Stimulated activated CD4-positive, alpha-beta T cell treated with anti-CD3 and anti-CD28 coated beads, Interleukin-4, amount 100 ng/mL, for 1 hour (primary cell): Measurements from ENCODE around the gene SOX13.

ENCODE experiments used
- DNase-seq: peaks from one replicate; pipeline ENCODE4 v3.0.0-alpha.2; 2020

The SOX13 gene

GRCh38 chr1:204132718-204133117, 59.8 kb downstream of the SOX13 start:
- no peak for DNase-seq

- DNase-seq, result no peak
Measured at GRCh38 chr1:204134103-204134502, 61.2 kb downstream of the SOX13 start.

GRCh38 chr1:204136814-204137213, 63.9 kb downstream of the SOX13 start:
- DNase-seq, result no peak

- DNase-seq, result no peak
Measured at GRCh38 chr1:204139088-204139487, 66.2 kb downstream of the SOX13 start.

GRCh38 chr1:204139952-204140351, 67.0 kb downstream of the SOX13 start:
- DNase-seq, result no peak

- no peak for DNase-seq
Measured at GRCh38 chr1:204141131-204141530, 68.2 kb downstream of the SOX13 start.

GRCh38 chr1:204142032-204142974, 69.4 kb downstream of the SOX13 start:
- no peak for DNase-seq

GRCh38 chr1:204143276-204144041, 70.5 kb downstream of the SOX13 start:
- DNase-seq, result no peak

GRCh38 chr1:204145033-204145504, 72.2 kb downstream of the SOX13 start:
- DNase-seq, result no peak

GRCh38 chr1:204146309-204146708, 73.4 kb downstream of the SOX13 start:
- DNase-seq, result no peak

GRCh38 chr1:204146965-204147364, 74.0 kb downstream of the SOX13 start:
- no peak for DNase-seq

GRCh38 chr1:204147406-204148383, 74.8 kb downstream of the SOX13 start:
- DNase-seq, result no peak

GRCh38 chr1:204149107-204149506, 76.2 kb downstream of the SOX13 start:
- DNase-seq, result no peak

GRCh38 chr1:204149635-204150565, 77.0 kb downstream of the SOX13 start:
- DNase-seq, result no peak

- no peak for DNase-seq
Measured at GRCh38 chr1:204150702-204151551, 78.0 kb downstream of the SOX13 start.

GRCh38 chr1:204151552-204152309, 78.8 kb downstream of the SOX13 start, which contains the start of gene ETNK2:
ETNK2 (minus strand) TSS chr1:204152044; CDS start chr1:204151852, 192 bp downstream.
- peak; percentile 50 for DNase-seq

- DNase-seq, result no peak
Measured at GRCh38 chr1:204152310-204153044, 79.6 kb downstream of the SOX13 start.

GRCh38 chr1:204153667-204154066, 80.8 kb downstream of the SOX13 start:
- no peak for DNase-seq
